ENCODE measurements around the gene HLA-B.

Gene HLA-B

DNA sequence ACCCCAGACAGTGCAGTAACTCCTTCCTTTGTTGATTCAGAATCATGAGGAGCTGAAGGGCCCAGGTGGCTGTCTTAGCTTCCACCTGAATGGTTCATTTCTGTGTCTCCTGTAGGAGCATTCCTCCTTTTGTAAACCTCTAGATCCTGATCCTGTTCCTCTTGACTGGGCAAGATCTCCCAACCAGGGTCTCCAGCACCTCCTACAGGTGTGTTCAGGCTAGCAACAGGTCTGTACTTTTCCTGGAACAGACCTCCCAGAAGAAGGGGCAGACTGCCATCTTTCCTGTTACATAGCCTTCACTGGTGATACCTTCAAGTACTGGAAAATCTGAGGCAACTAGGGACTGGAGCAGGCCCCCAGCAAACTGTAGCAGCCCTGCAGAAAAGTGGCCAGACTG, 35.2 kb downstream of the HLA-B start:
- no peak overlapping the region for H3K4me3 ChIP-seq (ENCODE audit: low read depth, low read length)
- no peak for DNase-seq (ENCODE audit: low read depth)
- TF ChIP-seq, protein P1, sequence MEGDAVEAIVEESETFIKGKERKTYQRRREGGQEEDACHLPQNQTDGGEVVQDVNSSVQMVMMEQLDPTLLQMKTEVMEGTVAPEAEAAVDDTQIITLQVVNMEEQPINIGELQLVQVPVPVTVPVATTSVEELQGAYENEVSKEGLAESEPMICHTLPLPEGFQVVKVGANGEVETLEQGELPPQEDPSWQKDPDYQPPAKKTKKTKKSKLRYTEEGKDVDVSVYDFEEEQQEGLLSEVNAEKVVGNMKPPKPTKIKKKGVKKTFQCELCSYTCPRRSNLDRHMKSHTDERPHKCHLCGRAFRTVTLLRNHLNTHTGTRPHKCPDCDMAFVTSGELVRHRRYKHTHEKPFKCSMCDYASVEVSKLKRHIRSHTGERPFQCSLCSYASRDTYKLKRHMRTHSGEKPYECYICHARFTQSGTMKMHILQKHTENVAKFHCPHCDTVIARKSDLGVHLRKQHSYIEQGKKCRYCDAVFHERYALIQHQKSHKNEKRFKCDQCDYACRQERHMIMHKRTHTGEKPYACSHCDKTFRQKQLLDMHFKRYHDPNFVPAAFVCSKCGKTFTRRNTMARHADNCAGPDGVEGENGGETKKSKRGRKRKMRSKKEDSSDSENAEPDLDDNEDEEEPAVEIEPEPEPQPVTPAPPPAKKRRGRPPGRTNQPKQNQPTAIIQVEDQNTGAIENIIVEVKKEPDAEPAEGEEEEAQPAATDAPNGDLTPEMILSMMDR (IDR thresholded peaks at IDR 0.05; ENCODE audit: low read depth, low read length, missing control alignments), result no peak

DNA sequence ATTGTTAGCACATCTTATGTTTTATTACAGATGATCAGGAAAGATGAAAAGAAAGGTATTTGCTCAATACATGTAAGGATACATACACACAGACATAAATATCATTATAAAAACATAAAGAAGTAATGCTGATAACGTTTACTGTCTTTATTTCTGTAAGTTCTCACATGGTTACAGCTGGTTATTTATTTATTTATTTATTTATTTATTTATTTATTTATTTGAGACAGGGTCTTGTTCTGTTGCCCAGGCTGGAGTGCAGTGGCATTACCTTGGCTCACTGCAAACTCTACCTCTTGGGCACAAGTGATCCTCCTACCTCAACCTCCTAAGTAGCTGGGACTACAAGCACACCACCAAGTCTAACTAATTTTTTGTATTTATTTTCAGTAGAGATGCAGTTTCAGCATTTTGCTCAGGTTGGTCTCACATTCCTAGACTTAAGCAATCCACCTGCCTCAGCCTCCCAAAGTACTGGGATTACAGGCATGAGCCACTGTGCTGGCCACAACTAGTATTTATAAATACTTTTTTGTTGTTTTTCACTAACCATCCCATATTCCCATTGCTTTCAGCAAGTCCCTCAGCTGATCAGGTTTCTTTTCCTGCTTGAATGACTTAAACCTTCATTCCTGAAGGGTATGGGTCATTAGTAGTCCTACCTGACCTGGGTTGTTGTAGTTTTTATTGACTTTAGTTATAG, 35.8 kb downstream of the HLA-B start:
- DNase-seq (ENCODE audit: low read depth), result no peak
- TF ChIP-seq, protein P1 (IDR thresholded peaks at IDR 0.05; ENCODE audit: low read depth, low read length, missing control alignments), result no peak
- H3K4me3 ChIP-seq (ENCODE audit: low read depth, low read length), result no peak overlapping the region

DNA sequence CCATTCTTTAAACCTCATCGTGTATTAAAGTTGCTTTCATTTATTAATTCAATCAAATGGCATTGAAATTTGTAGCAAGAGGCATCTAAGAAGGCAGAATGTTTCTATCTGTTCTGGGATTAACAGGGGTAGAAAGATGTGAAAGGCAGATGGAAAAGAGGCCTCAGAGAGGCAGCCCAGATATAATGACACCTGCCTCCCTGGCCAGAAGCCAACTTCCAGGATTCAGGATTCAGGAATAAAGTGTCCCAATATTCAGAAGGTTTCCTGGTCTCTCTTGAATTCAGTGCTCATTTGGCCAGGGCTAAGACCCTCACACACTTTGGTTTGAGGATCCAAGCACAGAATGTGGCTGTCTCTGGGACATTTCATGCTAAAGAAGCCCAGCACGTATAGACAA, 39.9 kb downstream of the HLA-B start:
- DNase-seq (ENCODE audit: low read depth), result no peak
- no peak overlapping the region for H3K4me3 ChIP-seq (ENCODE audit: low read depth, low read length)
- TF ChIP-seq, protein P1 (IDR thresholded peaks at IDR 0.05; ENCODE audit: low read depth, low read length, missing control alignments), result no peak

DNA sequence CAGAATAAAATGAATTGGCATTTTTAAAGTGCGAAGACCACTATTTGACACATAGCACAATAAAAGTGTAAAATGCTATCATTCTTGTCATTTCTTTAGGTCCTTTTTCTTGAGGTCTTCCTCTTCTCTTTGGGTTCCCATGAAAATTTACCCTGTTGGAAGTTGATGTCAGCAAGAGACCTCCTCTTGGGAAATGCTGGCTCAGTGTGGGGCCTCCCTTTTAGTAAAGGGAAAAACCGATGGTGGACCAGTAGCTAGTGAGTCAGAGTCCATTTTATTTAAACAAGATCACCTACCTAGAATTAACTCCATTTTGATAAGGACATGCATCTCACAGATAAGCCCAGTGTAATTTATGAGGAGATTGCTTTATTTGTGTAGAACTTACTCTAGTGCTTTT, 47.3 kb downstream of the HLA-B start:
- no peak for DNase-seq (ENCODE audit: low read depth)
- TF ChIP-seq, protein P1 (IDR thresholded peaks at IDR 0.05; ENCODE audit: low read depth, low read length, missing control alignments), result no peak
- no peak overlapping the region for H3K4me3 ChIP-seq (ENCODE audit: low read depth, low read length)

DNA sequence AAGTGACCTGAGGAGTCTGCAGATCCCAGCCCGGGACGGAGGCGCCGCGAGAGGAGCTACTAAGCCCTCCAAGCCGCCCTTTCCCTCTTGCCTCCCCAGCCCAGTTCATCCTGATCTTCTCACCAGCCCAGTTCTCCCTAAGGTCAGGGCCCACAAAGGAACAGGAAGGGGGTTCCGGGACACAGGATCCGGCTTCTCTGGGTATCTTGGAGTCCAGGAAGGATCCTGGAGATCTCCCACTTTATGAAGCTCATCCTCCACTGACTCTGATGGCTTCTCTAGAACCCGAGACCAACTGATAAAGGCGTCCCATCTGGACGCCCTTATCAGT, 48.2 kb downstream of the HLA-B start:
- DNase-seq (ENCODE audit: low read depth), result no peak
- TF ChIP-seq, protein P1 (IDR thresholded peaks at IDR 0.05; ENCODE audit: low read depth, low read length, missing control alignments), result no peak
- no peak overlapping the region; the same call in 1 of the 2 replicates for H3K4me3 ChIP-seq (ENCODE audit: low read depth, low read length)

DNA sequence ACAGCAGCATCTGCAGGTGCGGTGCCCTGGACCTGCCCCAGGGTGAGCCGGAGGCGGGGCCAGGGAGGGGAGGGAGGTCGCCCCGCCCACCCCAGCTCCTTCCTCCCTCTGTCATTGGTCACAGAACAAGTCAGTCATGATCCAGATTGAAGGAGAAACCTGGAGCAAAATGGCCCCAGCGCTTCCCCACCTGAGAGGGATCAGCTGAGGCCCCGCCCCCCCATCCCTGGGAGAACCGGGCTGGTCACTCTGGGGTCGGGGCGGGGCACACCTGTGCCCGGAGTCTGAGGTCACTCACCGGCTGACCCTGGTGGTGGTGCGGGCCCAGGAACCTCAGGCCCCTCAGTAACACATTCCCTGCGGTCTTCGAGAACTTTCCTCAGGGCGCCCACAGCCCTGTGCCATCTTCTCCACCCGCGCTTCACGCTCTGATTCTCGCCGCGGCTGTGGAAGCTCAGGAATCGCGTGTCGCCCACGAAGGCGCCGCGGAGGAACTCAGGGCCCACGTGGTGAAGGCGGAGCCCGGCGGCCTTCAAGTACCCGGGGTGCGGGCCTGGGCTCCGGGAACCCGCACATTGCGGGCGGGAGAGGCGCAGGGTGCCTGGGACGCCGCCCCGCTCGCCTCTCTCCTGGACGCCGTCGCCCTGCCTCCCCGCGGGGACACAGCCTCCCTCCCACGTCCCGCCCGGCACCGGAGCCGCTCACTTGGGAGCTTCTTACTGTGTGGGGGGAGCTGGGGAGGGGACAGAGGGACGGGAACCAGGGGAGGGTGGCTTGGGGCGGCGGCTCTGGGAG, 48.7 kb downstream of the HLA-B start:
- peak; percentile 36 for DNase-seq (ENCODE audit: low read depth)
- peak overlapping the region; percentile 47 for H3K4me3 ChIP-seq (ENCODE audit: low read depth, low read length)
- TF ChIP-seq, protein P1 (IDR thresholded peaks at IDR 0.05; ENCODE audit: low read depth, low read length, missing control alignments), result no peak
